Spinal cord (tissue), 10 donors: Measurements from ENCODE around the gene AHI1. TPM values are rescaled to one million over a fixed set of nuclear protein-coding genes. Genes with fewer than 3 reads are reported as not detected.
"Not testable (repeated sequence)": the region's sequence is repeated elsewhere in the genome, so short reads cannot be mapped to it uniquely, and the experiment has no call there.

Experiments
- DNase-seq, 6 donors: peaks; one replicate each; pipeline versions ENCODE4 v3.0.0 to v3.0.0-alpha.2; 2013 to 2015; ENCODE audit warnings: low spot score in 6 of 6, low read depth in 4 of 6
- H3K27ac ChIP-seq: one replicate; pipeline ENCODE4 v1.5.1; 2013; ENCODE audit warnings: low read depth, low read length, control low read depth
- H3K27me3 ChIP-seq: one replicate; pipeline ENCODE4 v1.6.1; 2013; ENCODE audit warnings: low read length; ENCODE audit not compliant: control insufficient read depth, insufficient read depth
- H3K36me3 ChIP-seq: one replicate; pipeline ENCODE4 v1.6.1; 2013; ENCODE audit warnings: low read length; ENCODE audit not compliant: control insufficient read depth, insufficient read depth
- H3K4me1 ChIP-seq: one replicate; pipeline ENCODE4 v1.6.1; 2013; ENCODE audit warnings: low read length; ENCODE audit not compliant: control insufficient read depth, insufficient read depth
- H3K4me3 ChIP-seq: one replicate; pipeline ENCODE4 v1.5.1; 2013; ENCODE audit warnings: low read depth, low read length, control low read depth
- H3K9me3 ChIP-seq: one replicate; pipeline ENCODE4 v1.6.1; 2013; ENCODE audit warnings: low read length; ENCODE audit not compliant: control insufficient read depth, insufficient read depth
- WGBS: methylation state at CpG from one replicate; pipeline ENCODE4 v1.1.5; 2013; ENCODE audit warnings: missing lambda C conversion rate; ENCODE audit not compliant: insufficient coverage; 5-methylcytosine and 5-hydroxymethylcytosine counted together
- polyA plus RNA-seq, 2 donors: library from polyadenylated mRNA; unstranded; fragments of 120-200 nt; gene quantifications; one replicate each; pipeline ENCODE4 v1.2.1, GENCODE V29; 2013; ENCODE audit not compliant: insufficient read length in 2 of 2
- total RNA-seq, 2 donors: library from RNA; depleted of rRNA in 1 of 2; stranded (reverse); fragments of 120-200 nt in 1 of 2; fragments of >200 nt in 1 of 2; gene quantifications; one replicate each; pipeline versions ENCODE4 v1.2.3 to v1.2.4, GENCODE V29; 2013 to 2014
- donor health status: healthy.

The AHI1 gene
- total and polyA plus RNA-seq, 4 donors = 57.7 to 131 (median 85.2) TPM

DNA sequence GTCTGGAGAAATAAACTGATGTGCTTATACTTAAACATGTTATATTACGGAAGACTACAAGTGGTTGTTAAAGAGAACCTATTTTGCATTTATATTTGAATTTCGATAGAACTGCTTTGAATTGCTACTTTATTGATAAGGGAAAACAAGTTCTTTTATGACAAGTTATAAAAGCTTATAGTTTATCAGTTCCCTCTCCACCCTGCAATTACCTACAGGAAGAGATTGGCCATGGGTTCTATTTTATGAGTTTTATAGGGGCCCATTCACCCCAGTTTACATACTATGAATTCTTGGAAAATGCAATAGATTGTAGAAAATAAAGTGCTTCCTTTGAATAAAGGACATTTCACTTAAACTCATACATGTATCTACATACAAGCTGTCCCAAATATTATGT, 144.4 kb downstream of the AHI1 start:
- no CpG with 5 or more reads among the region's 2 CpGs for WGBS
- Histone ChIP-seq H3K36me3 (no peaks in the 10 kb centered on the region), H3K4me3 (no peak overlapping the region), H3K9me3 (no peaks in the 10 kb centered on the region), H3K27ac (no peak overlapping the region), H3K27me3 (no peaks in the 10 kb centered on the region), H3K4me1 (no peaks in the 10 kb centered on the region)
- no peak for DNase-seq

DNA sequence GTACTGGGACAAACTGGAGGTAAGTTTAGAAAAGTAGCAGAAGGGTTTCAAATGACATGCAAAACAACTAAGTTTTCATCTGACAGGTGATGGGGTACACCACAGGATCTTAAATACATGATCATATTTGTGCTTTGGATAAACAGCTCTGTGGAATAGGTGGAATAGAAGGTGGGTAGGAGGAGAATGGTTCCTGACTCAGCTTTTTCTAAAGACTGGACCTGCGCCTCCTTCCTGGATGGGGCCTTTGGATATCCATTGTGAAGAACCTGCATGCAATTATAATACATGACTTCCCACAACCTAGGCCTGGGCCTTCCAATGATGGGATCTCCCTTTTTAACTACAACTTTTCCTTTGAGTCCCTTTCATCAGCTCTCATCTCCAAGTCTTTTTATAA, 145.9 kb downstream of the AHI1 start:
- H3K27me3 ChIP-seq = no peaks in the 10 kb centered on the region
- WGBS = 100% methylated on average over 1 of the region's 1 CpG
- DNase-seq = no peak
- H3K4me3 ChIP-seq = no peak overlapping the region
- H3K9me3 ChIP-seq = no peaks in the 10 kb centered on the region
- no peaks in the 10 kb centered on the region for H3K4me1 ChIP-seq
- H3K27ac ChIP-seq = no peak overlapping the region
- no peaks in the 10 kb centered on the region for H3K36me3 ChIP-seq

DNA sequence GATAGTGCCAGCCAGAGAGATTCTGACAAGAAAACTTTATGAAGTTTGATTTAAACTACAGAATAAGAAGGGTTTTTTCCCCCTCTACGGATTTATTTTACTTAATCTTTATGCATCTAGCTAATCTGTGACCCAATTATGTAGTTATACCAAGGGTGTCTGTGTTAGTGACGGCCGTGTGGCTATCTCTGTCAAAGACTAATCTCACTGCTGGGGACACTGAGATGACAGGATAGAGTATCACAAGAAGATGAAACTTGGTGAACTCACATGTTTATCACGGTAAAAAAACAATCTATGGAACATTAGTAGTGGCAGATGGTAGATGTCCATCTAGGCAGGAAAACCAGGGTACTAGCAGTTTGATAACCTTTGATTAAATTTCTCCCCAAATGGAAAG, 149.7 kb downstream of the AHI1 start:
- Histone ChIP-seq H3K4me3 (no peak overlapping the region), H3K36me3 (no peaks in the 10 kb centered on the region), H3K27ac (no peak overlapping the region), H3K9me3 (no peaks in the 10 kb centered on the region), H3K4me1 (no peaks in the 10 kb centered on the region), H3K27me3 (no peaks in the 10 kb centered on the region)
- WGBS = 100% methylated on average over 2 of the region's 4 CpGs
- DNase-seq = no peak

DNA sequence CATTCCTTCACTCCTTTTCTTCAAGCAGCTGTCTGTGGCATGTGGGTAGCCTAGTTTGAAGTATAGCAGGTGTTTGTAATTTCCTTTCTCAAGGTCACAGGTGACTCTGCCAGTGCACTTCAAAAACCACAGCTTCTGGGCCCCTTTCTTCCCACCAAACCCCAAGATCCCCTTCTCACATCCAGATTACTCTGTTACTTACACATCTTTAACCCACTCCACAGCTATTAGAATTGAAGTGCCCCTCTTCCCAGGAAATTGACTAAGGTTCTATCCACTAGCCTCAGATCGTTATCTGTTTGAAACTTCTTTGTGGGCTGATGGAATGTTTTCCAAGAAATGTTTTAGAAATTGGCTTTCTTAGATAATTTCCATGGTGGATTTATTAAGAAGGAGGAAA, 150.8 kb downstream of the AHI1 start:
- Histone ChIP-seq H3K9me3 (no peaks in the 10 kb centered on the region), H3K27ac (no peak overlapping the region), H3K27me3 (no peaks in the 10 kb centered on the region), H3K36me3 (no peaks in the 10 kb centered on the region), H3K4me3 (no peak overlapping the region), H3K4me1 (no peaks in the 10 kb centered on the region)
- no peak for DNase-seq
- no CpG with 5 or more reads among the region's 1 CpG for WGBS

DNA sequence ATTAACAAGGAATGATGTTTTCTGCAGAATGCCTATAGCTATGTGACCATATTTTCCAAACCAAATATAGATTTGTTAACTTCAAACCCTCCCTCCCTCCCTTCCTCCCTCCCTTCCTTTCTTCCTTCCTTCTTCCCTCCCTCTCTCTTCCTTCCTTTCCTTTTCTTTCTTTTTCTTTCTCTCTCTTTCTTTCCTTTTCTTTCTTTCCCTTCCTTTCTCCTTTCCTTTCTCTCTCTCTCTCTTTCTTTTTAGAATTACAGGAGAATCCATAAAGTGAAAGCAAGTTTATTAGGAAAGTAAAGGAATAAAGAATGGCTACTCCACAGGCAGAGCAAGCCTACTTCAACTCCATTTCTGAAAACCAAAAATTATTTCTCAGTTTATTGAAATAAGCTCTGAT, 153.0 kb downstream of the AHI1 start:
- H3K27me3 ChIP-seq = no peaks in the 10 kb centered on the region
- H3K27ac ChIP-seq = no peak overlapping the region
- no peak overlapping the region for H3K4me3 ChIP-seq
- H3K36me3 ChIP-seq = no peaks in the 10 kb centered on the region
- no peak for DNase-seq
- no peaks in the 10 kb centered on the region for H3K4me1 ChIP-seq
- H3K9me3 ChIP-seq = no peaks in the 10 kb centered on the region

DNA sequence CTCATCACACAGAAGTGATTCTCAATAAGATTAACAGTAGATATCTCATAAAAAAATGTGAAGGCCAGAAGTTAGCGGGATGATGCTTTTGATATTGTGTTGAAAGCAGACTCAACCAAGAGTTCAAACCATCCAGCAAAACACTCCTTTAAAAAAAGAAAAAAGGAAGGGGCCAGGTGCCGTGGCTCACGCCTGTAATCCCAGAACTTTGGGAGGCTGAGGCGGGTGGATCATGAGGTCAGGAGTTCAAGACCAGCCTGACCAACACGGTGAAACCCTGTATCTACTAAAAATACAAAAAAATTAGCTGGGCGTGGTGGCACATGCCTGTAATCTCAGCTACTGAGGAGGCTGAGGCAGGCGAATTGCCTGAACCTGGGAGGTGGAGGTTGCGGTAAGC, 157.6 kb downstream of the AHI1 start:
- not testable (repeated sequence) for H3K36me3 ChIP-seq, H3K4me1 ChIP-seq, DNase-seq, H3K9me3 ChIP-seq, H3K27ac ChIP-seq, H3K4me3 ChIP-seq, H3K27me3 ChIP-seq
- no CpG with 5 or more reads among the region's 8 CpGs for WGBS

DNA sequence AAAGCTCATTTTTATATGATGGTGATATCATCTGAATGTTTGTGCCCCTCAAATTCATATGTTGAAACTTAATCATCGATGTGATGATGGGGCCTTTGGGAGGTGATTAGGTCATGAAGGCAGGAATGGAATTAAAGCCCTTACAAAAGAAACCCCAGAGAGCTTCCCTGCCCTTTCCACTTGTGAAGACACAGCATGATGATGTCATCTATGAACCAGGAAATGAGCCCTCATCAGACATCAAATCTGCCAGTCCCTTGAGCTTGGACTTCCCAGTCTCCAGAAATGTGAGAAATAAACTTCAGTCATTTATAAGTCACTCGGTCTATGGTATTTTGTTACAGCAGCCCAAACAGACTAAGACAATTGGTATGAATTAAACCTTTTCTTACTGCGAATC, 163.4 kb downstream of the AHI1 start:
- Histone ChIP-seq H3K27ac (no peak overlapping the region), H3K36me3 (peaks cover 2% of the 10 kb centered on the region), H3K4me3 (no peak overlapping the region), H3K9me3 (peaks cover 2% of the 10 kb centered on the region), H3K4me1 (no peaks in the 10 kb centered on the region), H3K27me3 (no peaks in the 10 kb centered on the region)
- DNase-seq = no peak
- WGBS = 100% methylated on average over 1 of the region's 3 CpGs

DNA sequence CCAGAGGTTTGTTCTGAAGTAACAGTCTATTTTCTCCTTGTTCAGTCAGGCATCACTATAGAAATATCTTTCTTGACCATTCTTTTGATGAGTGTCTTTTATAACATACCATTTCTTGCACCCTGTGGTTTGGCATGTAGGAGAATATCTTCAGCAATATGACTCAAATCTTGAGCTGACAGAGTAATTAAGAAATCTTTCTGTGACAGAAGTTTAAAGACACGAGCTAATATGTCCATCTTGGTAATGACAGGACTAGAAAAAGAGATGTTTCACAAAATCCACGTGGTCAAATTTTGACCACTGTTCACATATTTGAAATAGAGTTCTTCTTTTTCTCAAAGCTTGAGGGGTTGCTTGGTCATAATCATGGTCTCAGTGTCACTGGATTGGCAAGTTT, 166.5 kb downstream of the AHI1 start:
- DNase-seq = no peak
- H3K4me1 ChIP-seq = no peaks in the 10 kb centered on the region
- no peak overlapping the region for H3K27ac ChIP-seq
- no peak overlapping the region for H3K4me3 ChIP-seq
- WGBS = 100% methylated on average over 1 of the region's 2 CpGs
- H3K36me3 ChIP-seq = peaks cover 3% of the 10 kb centered on the region
- H3K27me3 ChIP-seq = no peaks in the 10 kb centered on the region
- peaks cover 3% of the 10 kb centered on the region for H3K9me3 ChIP-seq

DNA sequence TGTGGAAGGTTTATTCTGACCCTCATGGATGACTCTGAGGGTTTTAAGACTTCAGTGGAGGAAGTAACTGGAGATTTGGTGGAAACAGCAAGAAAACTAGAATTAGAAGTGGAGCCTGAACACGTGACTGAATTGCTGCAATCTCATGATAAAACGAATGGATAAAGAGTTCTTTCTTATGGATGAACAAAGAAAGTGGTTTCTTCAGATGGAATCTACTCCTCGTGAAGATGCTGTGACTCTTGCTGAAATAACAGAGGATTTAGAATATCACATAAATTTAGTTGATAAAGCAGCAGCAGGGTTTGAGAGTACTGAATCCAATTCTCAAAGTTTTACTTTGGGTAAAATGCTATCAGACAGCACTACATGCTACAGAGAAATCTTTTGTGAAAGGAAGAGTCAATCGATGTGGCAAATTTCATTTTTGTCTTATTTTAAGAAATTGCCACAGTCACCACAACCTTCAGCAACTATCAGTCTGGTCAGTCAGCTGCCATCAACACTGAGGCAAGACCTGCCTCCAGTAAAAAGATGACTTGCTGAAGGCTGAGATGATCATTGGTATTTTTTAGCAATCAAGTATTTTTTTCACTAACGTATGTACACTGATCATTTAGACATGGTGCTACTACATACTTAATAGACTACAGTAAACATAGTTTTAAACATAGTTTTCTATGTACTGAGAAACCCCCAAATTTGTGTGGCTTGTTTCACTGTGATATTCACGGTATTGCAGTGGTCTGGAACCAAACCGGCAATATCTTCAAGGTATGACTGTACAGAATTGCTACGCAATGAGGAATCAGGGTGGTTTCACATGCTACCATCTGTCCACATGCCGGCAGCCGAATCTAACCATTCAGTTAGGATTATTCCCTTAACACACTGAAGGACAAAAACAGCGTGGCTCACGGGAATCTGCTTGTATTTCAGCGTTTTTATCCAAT, 167.4 kb downstream of the AHI1 start:
- peaks cover 3% of the 10 kb centered on the region for H3K36me3 ChIP-seq
- no peak overlapping the region for H3K4me3 ChIP-seq
- H3K27me3 ChIP-seq = no peaks in the 10 kb centered on the region
- 97% methylated on average over 6 of the region's 13 CpGs for WGBS
- H3K4me1 ChIP-seq = no peaks in the 10 kb centered on the region
- no peak for DNase-seq
- peaks cover 3% of the 10 kb centered on the region for H3K9me3 ChIP-seq
- H3K27ac ChIP-seq = no peak overlapping the region

DNA sequence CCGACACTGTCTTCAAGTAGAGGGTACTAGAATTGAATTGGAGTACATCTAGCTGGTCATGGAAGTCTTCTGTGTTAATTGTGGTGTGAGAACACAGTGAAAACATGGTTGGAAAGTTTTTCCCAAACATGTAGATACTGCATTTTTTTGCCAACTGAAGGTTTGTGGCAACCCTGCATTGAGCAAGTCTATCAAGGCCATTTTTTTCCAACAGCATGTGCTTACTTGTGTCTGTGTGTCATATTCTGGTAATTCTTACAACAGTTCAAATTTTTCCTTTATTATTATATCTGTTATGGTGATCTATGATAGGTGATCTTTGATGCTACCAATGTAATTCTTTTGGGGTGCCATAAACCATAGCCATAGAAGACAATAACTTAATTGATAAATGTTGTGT, 169.4 kb downstream of the AHI1 start:
- no peaks in the 10 kb centered on the region for H3K27me3 ChIP-seq
- no peak overlapping the region for H3K27ac ChIP-seq
- no peaks in the 10 kb centered on the region for H3K4me1 ChIP-seq
- H3K9me3 ChIP-seq = peaks cover 3% of the 10 kb centered on the region
- 100% methylated on average over 1 of the region's 1 CpG for WGBS
- no peak overlapping the region for H3K4me3 ChIP-seq
- peaks cover 3% of the 10 kb centered on the region for H3K36me3 ChIP-seq
- no peak for DNase-seq
